Measurements from ENCODE around the gene TRAPPC4. TPM values are rescaled to one million over a fixed set of nuclear protein-coding genes. Genes with fewer than 3 reads are reported as not detected.
"Not testable (repeated sequence)": the region's sequence is repeated elsewhere in the genome, so short reads cannot be mapped to it uniquely, and the experiment has no call there.

TRAPPC4 gene
- polyA plus RNA-seq, 1 donor = 36.3 TPM

- no peak for DNase-seq
Observed at GRCh38 chr11:119034813-119035212, 16.2 kb downstream of the TRAPPC4 start.

GRCh38 chr11:119038884-119039283, 20.3 kb downstream of the TRAPPC4 start:
- no peak for DNase-seq

- not testable (repeated sequence) for DNase-seq
Observed at GRCh38 chr11:119039471-119039870, 20.9 kb downstream of the TRAPPC4 start.

GRCh38 chr11:119041821-119042514, 23.4 kb downstream of the TRAPPC4 start:
- DNase-seq = no peak

GRCh38 chr11:119042927-119043326, 24.4 kb downstream of the TRAPPC4 start:
- no peak for DNase-seq

GRCh38 chr11:119044708-119045107, 26.1 kb downstream of the TRAPPC4 start:
- no peak for DNase-seq

GRCh38 chr11:119046489-119046888, 27.9 kb downstream of the TRAPPC4 start:
- DNase-seq = no peak

GRCh38 chr11:119047205-119047604, 28.6 kb downstream of the TRAPPC4 start:
- DNase-seq = no peak

- no peak for DNase-seq
Observed at GRCh38 chr11:119048644-119049043, 30.1 kb downstream of the TRAPPC4 start.

GRCh38 chr11:119049081-119049480, 30.5 kb downstream of the TRAPPC4 start:
- DNase-seq = no peak

- DNase-seq = no peak
Observed at GRCh38 chr11:119051440-119052162, 33.0 kb downstream of the TRAPPC4 start.

- DNase-seq = no peak
Observed at GRCh38 chr11:119052163-119052814, 33.7 kb downstream of the TRAPPC4 start.

GRCh38 chr11:119054418-119054817, 35.9 kb downstream of the TRAPPC4 start:
- no peak for DNase-seq

GRCh38 chr11:119055901-119056300, 37.3 kb downstream of the TRAPPC4 start:
- no peak for DNase-seq

GRCh38 chr11:119056421-119056999, 37.9 kb downstream of the TRAPPC4 start:
- DNase-seq = no peak

GRCh38 chr11:119057000-119057769, 38.6 kb downstream of the TRAPPC4 start, which contains the start of gene HYOU1:
Gene HYOU1 (minus strand): TSS chr11:119057205. CDS start chr11:119056160, 1,045 bp downstream.
- DNase-seq = peak; percentile 96

GRCh38 chr11:119059128-119059527, 40.6 kb downstream of the TRAPPC4 start:
- not testable (repeated sequence) for DNase-seq

GRCh38 chr11:119061256-119061655, 42.7 kb downstream of the TRAPPC4 start:
- DNase-seq = no peak

- no peak for DNase-seq
Observed at GRCh38 chr11:119062779-119063178, 44.2 kb downstream of the TRAPPC4 start.

- DNase-seq = no peak
Observed at GRCh38 chr11:119065369-119065768, 46.8 kb downstream of the TRAPPC4 start.

GRCh38 chr11:119067371-119068222, 49.0 kb downstream of the TRAPPC4 start, which contains the start of gene VPS11:
Gene VPS11 (plus strand): TSS chr11:119067818. CDS start chr11:119067824, 6 bp downstream.
- DNase-seq = peak; percentile 97
